Karpas-422 (cell line): ENCODE data around the gene KLHL14. TPM values are rescaled to one million over a fixed set of nuclear protein-coding genes. Genes with fewer than 3 reads are reported as not detected.

Experiments
- DNase-seq: peaks from one replicate; pipeline ENCODE4 v3.0.0-alpha.2; 2015
- H2AFZ ChIP-seq: fragments of 200-600 bp; sonication (generic); 2 replicates; pipeline ENCODE4 v1.6.1; 2014; ENCODE audit warnings: antibody characterized with exemption, low read length, mixed read lengths
- H3K27ac ChIP-seq: fragments of 200-600 bp; sonication (generic); 2 replicates; pipeline ENCODE4 v1.5.1; 2014; ENCODE audit warnings: mild to moderate bottlenecking, low read length, moderate library complexity
- H3K27me3 ChIP-seq: fragments of 200-600 bp; sonication (generic); 2 replicates; pipeline ENCODE4 v1.6.1; 2014; ENCODE audit warnings: low read length, mixed read lengths
- H3K36me3 ChIP-seq: fragments of 200-600 bp; sonication (generic); 2 replicates; pipeline ENCODE4 v1.6.1; 2014; ENCODE audit warnings: low read length, mixed read lengths; ENCODE audit not compliant: insufficient read depth
- H3K4me1 ChIP-seq: fragments of 200-600 bp; sonication (generic); 2 replicates; pipeline ENCODE4 v1.6.1; 2014; ENCODE audit warnings: mild to moderate bottlenecking, low read length, mixed read lengths
- H3K4me2 ChIP-seq: fragments of 200-600 bp; sonication (generic); 2 replicates; pipeline ENCODE4 v1.6.1; 2014; ENCODE audit warnings: low read length, low read depth, mild to moderate bottlenecking; ENCODE audit not compliant: poor library complexity, severe bottlenecking
- H3K4me3 ChIP-seq: fragments of 200-600 bp; sonication (generic); 2 replicates; pipeline ENCODE4 v1.5.1; 2014; ENCODE audit warnings: mild to moderate bottlenecking, antibody characterized with exemption, low read length, mixed read lengths
- H3K79me2 ChIP-seq: fragments of 200-600 bp; sonication (generic); 2 replicates; pipeline ENCODE4 v1.6.1; 2014; ENCODE audit warnings: mild to moderate bottlenecking, low read length, mixed read lengths
- H3K9ac ChIP-seq: fragments of 200-600 bp; sonication (generic); 2 replicates; pipeline ENCODE4 v1.6.0; 2014; ENCODE audit warnings: low read length
- H3K9me2 ChIP-seq: fragments of 200-600 bp; sonication (generic), shearing (Covaris generic); replicated peaks from 2 replicates; pipeline ENCODE4 v1.6.0; 2014; ENCODE audit warnings: mild to moderate bottlenecking, low read length, moderate library complexity; ENCODE audit not compliant: insufficient read depth
- H3K9me3 ChIP-seq: fragments of 300-700, 200-600 bp; sonication (generic); 2 replicates; pipeline ENCODE4 v1.6.1; 2014; ENCODE audit warnings: low read length, mixed read lengths
- H4K20me1 ChIP-seq: fragments of 200-600 bp; sonication (generic); 2 replicates; pipeline ENCODE4 v1.6.1; 2014; ENCODE audit warnings: mild to moderate bottlenecking, antibody characterized with exemption, low read length, low read depth; ENCODE audit not compliant: insufficient read depth
- total RNA-seq: library from RNA; depleted of rRNA; stranded (reverse); fragments of >200 nt; shearing (Covaris generic); gene quantifications from 2 replicates; pipeline ENCODE4 v1.2.3, GENCODE V29; 2014; ENCODE audit warnings: low replicate concordance

The KLHL14 gene
- total RNA-seq, 1 experiment from 2014 or later: 17.2 TPM

- Histone ChIP-seq H3K27me3 (no peaks in the 10 kb centered on the region), H3K9ac (no peak overlapping the region), H3K4me3 (no peak overlapping the region), H3K27ac (no peak overlapping the region), H3K9me3 (no peaks in the 10 kb centered on the region), H3K36me3 (no peaks in the 10 kb centered on the region), H4K20me1 (no peaks in the 10 kb centered on the region), H3K4me1 (peaks cover 8% of the 10 kb centered on the region), H3K79me2 (no peaks in the 10 kb centered on the region), H2AFZ (no peak overlapping the region), H3K9me2 (no peaks in the 10 kb centered on the region), H3K4me2 (no peak overlapping the region)
- no peak for DNase-seq
These were observed 65.7 kb downstream of the KLHL14 start for GRCh38 chr18:32707147-32707546.

- H3K27ac ChIP-seq: no peak overlapping the region
- H3K9me3 ChIP-seq: no peaks in the 10 kb centered on the region
- H3K9me2 ChIP-seq: no peaks in the 10 kb centered on the region
- no peaks in the 10 kb centered on the region for H3K36me3 ChIP-seq
- H3K79me2 ChIP-seq: no peaks in the 10 kb centered on the region
- no peak overlapping the region for H2AFZ ChIP-seq
- no peak for DNase-seq
- no peak overlapping the region for H3K9ac ChIP-seq
- no peak overlapping the region for H3K4me3 ChIP-seq
- no peaks in the 10 kb centered on the region for H3K27me3 ChIP-seq
- H4K20me1 ChIP-seq: no peaks in the 10 kb centered on the region
- peaks cover 40% of the 10 kb centered on the region for H3K4me1 ChIP-seq
- no peak overlapping the region for H3K4me2 ChIP-seq
These were observed 71.5 kb downstream of the KLHL14 start for GRCh38 chr18:32701313-32701712.

GRCh38 chr18:32698153-32698552, 74.7 kb downstream of the KLHL14 start:
- no peak for DNase-seq
- H3K4me2 ChIP-seq: peak overlapping the region; percentile 14
- no peak overlapping the region for H2AFZ ChIP-seq
- H3K27me3 ChIP-seq: no peaks in the 10 kb centered on the region
- no peaks in the 10 kb centered on the region for H3K36me3 ChIP-seq
- no peaks in the 10 kb centered on the region for H3K9me2 ChIP-seq
- H3K4me1 ChIP-seq: peaks cover 67% of the 10 kb centered on the region
- no peaks in the 10 kb centered on the region for H3K9me3 ChIP-seq
- H3K4me3 ChIP-seq: no peak overlapping the region
- no peaks in the 10 kb centered on the region for H4K20me1 ChIP-seq
- peak overlapping the region; percentile 76 for H3K27ac ChIP-seq
- no peak overlapping the region for H3K9ac ChIP-seq
- no peaks in the 10 kb centered on the region for H3K79me2 ChIP-seq

GRCh38 chr18:32696376-32696775, 76.4 kb downstream of the KLHL14 start:
- peak overlapping the region; percentile 21; the same call in 1 of the 2 replicates for H3K27ac ChIP-seq
- no peak overlapping the region for H3K4me3 ChIP-seq
- no peak for DNase-seq

GRCh38 chr18:32695534-32695933, 77.3 kb downstream of the KLHL14 start:
- Histone ChIP-seq H4K20me1 (no peaks in the 10 kb centered on the region), H3K9ac (no peak overlapping the region), H3K27me3 (no peaks in the 10 kb centered on the region), H3K4me2 (peak overlapping the region; percentile 10), H3K79me2 (no peaks in the 10 kb centered on the region), H2AFZ (no peak overlapping the region), H3K9me2 (no peaks in the 10 kb centered on the region), H3K27ac (peak overlapping the region; percentile 62), H3K36me3 (no peaks in the 10 kb centered on the region), H3K9me3 (no peaks in the 10 kb centered on the region), H3K4me3 (no peak overlapping the region), H3K4me1 (peaks cover 60% of the 10 kb centered on the region)
- no peak for DNase-seq

More at GRCh38 chr18:32696376-32696775, 76.4 kb downstream of the KLHL14 start:
- H3K27me3 ChIP-seq: no peaks in the 10 kb centered on the region
- H3K9me3 ChIP-seq: no peaks in the 10 kb centered on the region
- H3K9ac ChIP-seq: no peak overlapping the region
- no peaks in the 10 kb centered on the region for H3K79me2 ChIP-seq
- no peak overlapping the region for H3K4me2 ChIP-seq
- H3K4me1 ChIP-seq: peaks cover 60% of the 10 kb centered on the region
- no peaks in the 10 kb centered on the region for H3K36me3 ChIP-seq
- H3K9me2 ChIP-seq: no peaks in the 10 kb centered on the region
- no peak overlapping the region for H2AFZ ChIP-seq
- H4K20me1 ChIP-seq: no peaks in the 10 kb centered on the region

GRCh38 chr18:32688821-32689220, 84.0 kb downstream of the KLHL14 start:
- peak overlapping the region; percentile 62; the same call in 1 of the 2 replicates for H3K27ac ChIP-seq
- no peak overlapping the region for H2AFZ ChIP-seq
- no peaks in the 10 kb centered on the region for H4K20me1 ChIP-seq
- no peaks in the 10 kb centered on the region for H3K9me3 ChIP-seq
- peaks cover 20% of the 10 kb centered on the region for H3K4me1 ChIP-seq
- no peaks in the 10 kb centered on the region for H3K27me3 ChIP-seq
- H3K36me3 ChIP-seq: no peaks in the 10 kb centered on the region
- DNase-seq: no peak
- no peak overlapping the region for H3K4me2 ChIP-seq
- H3K9ac ChIP-seq: 0 out of 2 replicates have a peak overlapping the region, but pooled peaks have one; percentile 2
- H3K9me2 ChIP-seq: no peaks in the 10 kb centered on the region
- no peak overlapping the region for H3K4me3 ChIP-seq
- H3K79me2 ChIP-seq: no peaks in the 10 kb centered on the region

- Histone ChIP-seq H3K4me2 (no peak overlapping the region), H3K27me3 (no peaks in the 10 kb centered on the region), H3K27ac (no peak overlapping the region), H3K9me3 (no peaks in the 10 kb centered on the region), H3K4me1 (peaks cover 16% of the 10 kb centered on the region), H3K79me2 (no peaks in the 10 kb centered on the region), H3K36me3 (no peaks in the 10 kb centered on the region), H4K20me1 (no peaks in the 10 kb centered on the region), H3K9me2 (no peaks in the 10 kb centered on the region), H3K9ac (no peak overlapping the region), H2AFZ (no peak overlapping the region), H3K4me3 (no peak overlapping the region)
- no peak for DNase-seq
These were observed 87.9 kb downstream of the KLHL14 start for GRCh38 chr18:32684940-32685339.

- H4K20me1 ChIP-seq: no peaks in the 10 kb centered on the region
- no peak overlapping the region for H3K27ac ChIP-seq
- no peak overlapping the region for H3K4me2 ChIP-seq
- no peaks in the 10 kb centered on the region for H3K9me2 ChIP-seq
- H3K36me3 ChIP-seq: no peaks in the 10 kb centered on the region
- H3K9me3 ChIP-seq: no peaks in the 10 kb centered on the region
- no peaks in the 10 kb centered on the region for H3K79me2 ChIP-seq
- H2AFZ ChIP-seq: no peak overlapping the region
- H3K27me3 ChIP-seq: no peaks in the 10 kb centered on the region
- H3K4me3 ChIP-seq: no peak overlapping the region
- H3K9ac ChIP-seq: no peak overlapping the region
- H3K4me1 ChIP-seq: peaks cover 15% of the 10 kb centered on the region
- no peak for DNase-seq
These were observed 88.7 kb downstream of the KLHL14 start for GRCh38 chr18:32684096-32684495.

GRCh38 chr18:32683044-32683443, 89.8 kb downstream of the KLHL14 start:
- H3K27me3 ChIP-seq: no peaks in the 10 kb centered on the region
- no peaks in the 10 kb centered on the region; the same call in 1 of the 2 replicates for H3K36me3 ChIP-seq
- no peak overlapping the region for H2AFZ ChIP-seq
- H3K4me3 ChIP-seq: no peak overlapping the region
- H3K79me2 ChIP-seq: no peaks in the 10 kb centered on the region
- H3K27ac ChIP-seq: no peak overlapping the region
- no peaks in the 10 kb centered on the region for H3K9me2 ChIP-seq
- H3K4me1 ChIP-seq: peaks cover 5% of the 10 kb centered on the region
- H3K9me3 ChIP-seq: no peaks in the 10 kb centered on the region
- H3K9ac ChIP-seq: no peak overlapping the region
- no peak overlapping the region for H3K4me2 ChIP-seq
- no peak for DNase-seq
- no peaks in the 10 kb centered on the region for H4K20me1 ChIP-seq
